SK-N-SH (cell line): ENCODE data around the gene PLAU.

Source experiments
- CHD2 ChIP-seq: fragments of 150-350 bp; IDR thresholded peaks from 2 replicates; pipeline ENCODE4 v1.6.1; 2018; ENCODE audit warnings: low read length; ENCODE audit not compliant: partially characterized antibody
- CTCF ChIP-seq: fragments of 200-600 bp; sonication (generic); IDR thresholded peaks from 2 replicates; pipeline ENCODE4 v1.6.1; 2017; ENCODE audit warnings: antibody characterized with exemption, mild to moderate bottlenecking, moderate library complexity
- POLR2AphosphoS5 ChIP-seq: IDR thresholded peaks from 2 replicates; pipeline ENCODE4 v1.6.1; 2012; ENCODE audit warnings: low read depth, low read length
- TEAD4 ChIP-seq: IDR thresholded peaks from 2 replicates; pipeline ENCODE4 v1.4.0; 2012; ENCODE audit warnings: mild to moderate bottlenecking, borderline replicate concordance; ENCODE audit not compliant: insufficient read depth

GRCh38 chr10:73876971-73877370, 34.0 kb upstream of the PLAU start:
- TF ChIP-seq CTCF (no peak), TEAD4 (no peak), CHD2 (no peak), POLR2AphosphoS5 (no peak)
